ENCODE measurements around the gene PPP4R3A. TPM values are rescaled to one million over a fixed set of nuclear protein-coding genes. Genes with fewer than 3 reads are reported as not detected.

The PPP4R3A gene
- total and polyA plus RNA-seq, 10 of the 15 experiments (the other 5 are each of a cell fraction or from before 2014, with no cell fraction given), result 19.4 to 97.8 (median 62.9) TPM

GRCh38 chr14:91410771-91411536, 99.2 kb downstream of the PPP4R3A start (continued):
- TF ChIP-seq ZNF592 (IDR thresholded peaks at IDR 0.05) (no peak), NKRF (conservative IDR thresholded peaks at IDR 0.05) (0 out of 2 replicates have a peak, but pooled peaks have one; percentile 14)

Measured in GM12878 (cell line).